GM12873 (cell line): ENCODE measurements around the gene ZNF221.

Experiments used
- CTCF ChIP-seq: IDR thresholded peaks from 2 replicates; pipeline ENCODE4 v1.5.1; 2012; ENCODE audit warnings: low read depth, mild to moderate bottlenecking, moderate library complexity, low read length, control low read depth; ENCODE audit not compliant: insufficient read depth; ENCODE audit errors: missing control alignments

Gene ZNF221

GRCh38 chr19:43976732-43977131, 25.7 kb downstream of the ZNF221 start:
- TF ChIP-seq CTCF: no peak

- TF ChIP-seq CTCF: no peak
These were observed 32.5 kb downstream of the ZNF221 start for GRCh38 chr19:43983544-43983911.

- no peak for TF ChIP-seq CTCF
These were observed 33.1 kb downstream of the ZNF221 start, which contains the start of gene ZNF155 for GRCh38 chr19:43983912-43984686. Gene ZNF155, plus strand, starts transcription at chr19:43984188. Its CDS starts 4,356 bp downstream, at chr19:43988544.

- TF ChIP-seq CTCF: no peak
These were observed 33.6 kb downstream of the ZNF221 start for GRCh38 chr19:43984687-43985000.

- no peak for TF ChIP-seq CTCF
These were observed 46.7 kb downstream of the ZNF221 start for GRCh38 chr19:43997631-43998290.

- TF ChIP-seq CTCF: no peak
These were observed 51.2 kb downstream of the ZNF221 start for GRCh38 chr19:44002212-44002565.

- TF ChIP-seq CTCF: no peak
These were observed 51.8 kb downstream of the ZNF221 start, which contains the start of gene ZNF230 for GRCh38 chr19:44002566-44003460. Gene ZNF230, plus strand, starts transcription at chr19:44002957. Its CDS starts 4,122 bp downstream, at chr19:44007079.
